CD4-positive, CD25-positive, alpha-beta regulatory T cell (primary cell): ENCODE data around the gene TARS3. TPM values are rescaled to one million over a fixed set of nuclear protein-coding genes. Genes with fewer than 3 reads are reported as not detected.
A peak's percentile ranks its signal among the peaks of the same experiment; 100 is the strongest.
"Not testable (repeated sequence)": the region's sequence is repeated elsewhere in the genome, so short reads cannot be mapped to it uniquely, and the experiment has no call there.

ENCODE experiments used
- ATAC-seq, 2 donors: fragments of 150-1000 bp; cut with Tn5 transposase; one replicate each; pipeline ENCODE4 v1.10.0; 2021; ENCODE audit warnings: low read depth in 2 of 2, moderate number of reproducible peaks in 2 of 2, moderate library complexity in 1 of 2
- DNase-seq, 3 donors: peaks; one replicate each; pipeline versions ENCODE4 v3.0.0 to v3.0.0-alpha.2; 2012 to 2022; ENCODE audit warnings: mixed read lengths in 1 of 3
- H3K27ac ChIP-seq: one replicate; pipeline ENCODE4 v1.7.0; 2013; ENCODE audit warnings: mild to moderate bottlenecking, low read length; ENCODE audit not compliant: insufficient read depth, poor library complexity, severe bottlenecking
- H3K27me3 ChIP-seq: one replicate; pipeline ENCODE4 v1.7.0; 2013; ENCODE audit warnings: low read length; ENCODE audit not compliant: control insufficient read depth, insufficient read depth
- H3K36me3 ChIP-seq: one replicate; pipeline ENCODE4 v1.7.0; 2013; ENCODE audit warnings: mild to moderate bottlenecking, low read length, moderate library complexity; ENCODE audit not compliant: control insufficient read depth, insufficient read depth
- H3K4me1 ChIP-seq: 2 replicates; pipeline ENCODE4 v1.7.0; 2013; ENCODE audit warnings: mild to moderate bottlenecking, low read length; ENCODE audit not compliant: insufficient read depth, control insufficient read depth, poor library complexity, severe bottlenecking
- H3K4me3 ChIP-seq: one replicate; pipeline ENCODE4 v1.7.0; 2013; ENCODE audit warnings: low read depth, mild to moderate bottlenecking, low read length, moderate library complexity
- H3K9me3 ChIP-seq, 2 experiments: 1 replicate in 1 of 2; 2 replicates in 1 of 2; pipeline ENCODE4 v1.7.0; 2013; ENCODE audit warnings: low read length in 2 of 2, mild to moderate bottlenecking in 1 of 2, moderate library complexity in 1 of 2; ENCODE audit not compliant: control insufficient read depth in 2 of 2
- H3K27ac Mint-ChIP-seq, 3 donors: one replicate each; pipeline ENCODE4 v1.8.0; 2020 to 2022; ENCODE audit warnings: mild to moderate bottlenecking in 3 of 3, mixed read lengths in 3 of 3, moderate library complexity in 2 of 3
- H3K27me3 Mint-ChIP-seq: one replicate; pipeline ENCODE4 v1.8.0; 2022; ENCODE audit warnings: mild to moderate bottlenecking, mixed read lengths
- H3K36me3 Mint-ChIP-seq: one replicate; pipeline ENCODE4 v1.8.0; 2020; ENCODE audit warnings: mixed read lengths
- H3K4me1 Mint-ChIP-seq, 4 donors: one replicate each; pipeline ENCODE4 v1.8.0; 2020 to 2022; ENCODE audit warnings: mixed read lengths in 4 of 4, mild to moderate bottlenecking in 1 of 4
- H3K4me3 Mint-ChIP-seq, 4 donors: one replicate each; pipeline ENCODE4 v1.8.0; 2020 to 2022; ENCODE audit warnings: mild to moderate bottlenecking in 4 of 4, mixed read lengths in 4 of 4, moderate library complexity in 3 of 4
- H3K9me3 Mint-ChIP-seq, 7 donors: one replicate each; pipeline ENCODE4 v1.8.0; 2020 to 2022; ENCODE audit warnings: mixed read lengths in 7 of 7, mild to moderate bottlenecking in 3 of 7, moderate library complexity in 2 of 7
- polyA plus RNA-seq, 4 donors: library from polyadenylated mRNA; unstranded; fragments of 300-500 nt; fragmentation: Illumina TruSeq; gene quantifications; one replicate each; pipeline ENCODE4 v1.2.3, GENCODE V29; 2021
- total RNA-seq: library from RNA; stranded (reverse); gene quantifications from one replicate; pipeline ENCODE4 v1.2.3, GENCODE V29; 2022

TARS3 gene
- total and polyA plus RNA-seq, 5 donors from 2014 or later = 6.5 to 15.9 (median 9.1) TPM

- H3K4me3 Mint-ChIP-seq = peak overlapping the region in 3 of 4 donors; percentile 38 to 86 (median 80)
Measured at GRCh38 chr15:101746716-101747082, 22.4 kb upstream of the TARS3 start.

GRCh38 chr15:101734837-101735236 is 10.6 kb upstream of the TARS3 start:
- not testable (repeated sequence) for H3K27ac ChIP-seq, H3K9me3 ChIP-seq, H3K27me3 ChIP-seq, H3K36me3 Mint-ChIP-seq, H3K27ac Mint-ChIP-seq, H3K9me3 Mint-ChIP-seq, H3K36me3 ChIP-seq, H3K4me3 ChIP-seq, H3K4me1 Mint-ChIP-seq, H3K27me3 Mint-ChIP-seq, H3K4me1 ChIP-seq, DNase-seq, ATAC-seq, H3K4me3 Mint-ChIP-seq

More at GRCh38 chr15:101746716-101747082, 22.4 kb upstream of the TARS3 start:
- not testable (repeated sequence) for DNase-seq, H3K27me3 Mint-ChIP-seq, H3K27ac Mint-ChIP-seq, H3K27me3 ChIP-seq, H3K9me3 ChIP-seq, H3K36me3 ChIP-seq, H3K27ac ChIP-seq, ATAC-seq, H3K4me3 ChIP-seq, H3K9me3 Mint-ChIP-seq, H3K36me3 Mint-ChIP-seq, H3K4me1 ChIP-seq
- peaks cover 4 to 15% (median 8%) of the 10 kb centered on the region in 4 donors for H3K4me1 Mint-ChIP-seq

- H3K4me1 Mint-ChIP-seq = peaks cover 0 to 3% (median 0%) of the 10 kb centered on the region in 4 donors
- peak overlapping the region in 1 of 3 donors; percentile 50 for H3K27ac Mint-ChIP-seq
- no peaks in the 10 kb centered on the region for H3K36me3 ChIP-seq
- H3K36me3 Mint-ChIP-seq = peaks cover 6% of the 10 kb centered on the region
- no peaks in the 10 kb centered on the region for H3K27me3 Mint-ChIP-seq
- H3K9me3 ChIP-seq = no peaks in the 10 kb centered on the region
- no peak overlapping the region for H3K27ac ChIP-seq
- H3K4me3 Mint-ChIP-seq = no peak overlapping the region
- no peaks in the 10 kb centered on the region for H3K4me1 ChIP-seq
- no peak for ATAC-seq
- H3K9me3 Mint-ChIP-seq = no peaks in the 10 kb centered on the region
- H3K27me3 ChIP-seq = no peaks in the 10 kb centered on the region
- no peak for DNase-seq
- H3K4me3 ChIP-seq = no peak overlapping the region
Measured at GRCh38 chr15:101733545-101733944, 9.3 kb upstream of the TARS3 start.

- no peak overlapping the region for H3K4me3 ChIP-seq
- H3K36me3 ChIP-seq = no peaks in the 10 kb centered on the region
- Mint-ChIP-seq H3K9me3 (no peaks in the 10 kb centered on the region), H3K27ac (peak overlapping the region in 1 of 3 donors; percentile 48), H3K27me3 (no peaks in the 10 kb centered on the region), H3K4me3 (no peak overlapping the region), H3K4me1 (peaks cover 0 to 3% (median 0%) of the 10 kb centered on the region in 4 donors), H3K36me3 (peaks cover 6% of the 10 kb centered on the region)
- no peak for ATAC-seq
- H3K9me3 ChIP-seq = no peaks in the 10 kb centered on the region
- no peak overlapping the region for H3K27ac ChIP-seq
- no peaks in the 10 kb centered on the region for H3K27me3 ChIP-seq
- no peak for DNase-seq
- no peaks in the 10 kb centered on the region for H3K4me1 ChIP-seq
Measured at GRCh38 chr15:101732772-101733171, 8.5 kb upstream of the TARS3 start.

GRCh38 chr15:101731746-101732145 is 7.5 kb upstream of the TARS3 start:
- Histone ChIP-seq H3K9me3 (no peaks in the 10 kb centered on the region), H3K4me3 (no peak overlapping the region), H3K27me3 (no peaks in the 10 kb centered on the region), H3K27ac (no peak overlapping the region), H3K36me3 (no peaks in the 10 kb centered on the region), H3K4me1 (no peaks in the 10 kb centered on the region)
- H3K9me3 Mint-ChIP-seq = no peaks in the 10 kb centered on the region
- peaks cover 6% of the 10 kb centered on the region for H3K36me3 Mint-ChIP-seq
- H3K27ac Mint-ChIP-seq = no peak overlapping the region
- H3K4me1 Mint-ChIP-seq = peaks cover 0 to 3% (median 0%) of the 10 kb centered on the region in 4 donors
- H3K27me3 Mint-ChIP-seq = no peaks in the 10 kb centered on the region
- no peak for DNase-seq
- H3K4me3 Mint-ChIP-seq = no peak overlapping the region
- no peak for ATAC-seq

- Mint-ChIP-seq H3K4me3 (no peak overlapping the region), H3K27me3 (no peaks in the 10 kb centered on the region), H3K36me3 (peaks cover 3% of the 10 kb centered on the region), H3K27ac (no peak overlapping the region), H3K4me1 (peaks cover 3 to 12% (median 9%) of the 10 kb centered on the region in 4 donors), H3K9me3 (no peaks in the 10 kb centered on the region)
- Histone ChIP-seq H3K27ac (no peak overlapping the region), H3K9me3 (no peaks in the 10 kb centered on the region), H3K4me1 (peaks cover 12% of the 10 kb centered on the region), H3K4me3 (no peak overlapping the region), H3K36me3 (no peaks in the 10 kb centered on the region), H3K27me3 (no peaks in the 10 kb centered on the region)
- DNase-seq (no peak), ATAC-seq (no peak)
Measured at GRCh38 chr15:101727186-101727585, 2.9 kb upstream of the TARS3 start.

- H3K36me3 ChIP-seq = peaks cover 18% of the 10 kb centered on the region
- Mint-ChIP-seq H3K4me1 (peaks cover 12 to 24% (median 14%) of the 10 kb centered on the region in 4 donors), H3K36me3 (peaks cover 12% of the 10 kb centered on the region), H3K9me3 (no peaks in the 10 kb centered on the region), H3K4me3 (peak overlapping the region; percentile 61 to 78 (median 66)), H3K27me3 (no peaks in the 10 kb centered on the region), H3K27ac (peak overlapping the region in 2 of 3 donors; percentile 60 to 73)
- no peaks in the 10 kb centered on the region for H3K9me3 ChIP-seq
- H3K4me1 ChIP-seq = peaks cover 12% of the 10 kb centered on the region
- no peak for DNase-seq
- H3K4me3 ChIP-seq = no peak overlapping the region
- H3K27ac ChIP-seq = no peak overlapping the region
- ATAC-seq = no peak
- H3K27me3 ChIP-seq = no peaks in the 10 kb centered on the region
Measured at GRCh38 chr15:101725073-101725472, 800 bp upstream of the TARS3 start.

- H3K4me3 Mint-ChIP-seq = peak overlapping the region; percentile 62 to 78 (median 70)
- peaks cover 10 to 27% (median 15%) of the 10 kb centered on the region in 4 donors for H3K4me1 Mint-ChIP-seq
- H3K4me1 ChIP-seq = peaks cover 12% of the 10 kb centered on the region
- no peaks in the 10 kb centered on the region for H3K9me3 ChIP-seq
- peak overlapping the region in 2 of 3 donors; percentile 60 to 73 for H3K27ac Mint-ChIP-seq
- peaks cover 22% of the 10 kb centered on the region for H3K36me3 ChIP-seq
- DNase-seq = no peak
- H3K36me3 Mint-ChIP-seq = peaks cover 15% of the 10 kb centered on the region
- no peaks in the 10 kb centered on the region for H3K27me3 Mint-ChIP-seq
- H3K27me3 ChIP-seq = no peaks in the 10 kb centered on the region
- peak overlapping the region; percentile 50 for H3K27ac ChIP-seq
- peak overlapping the region; percentile 42 for H3K4me3 ChIP-seq
- no peaks in the 10 kb centered on the region for H3K9me3 Mint-ChIP-seq
- no peak for ATAC-seq
Measured at GRCh38 chr15:101724675-101725005, 367 bp upstream of the TARS3 start.
